ENCODE measurements around the gene RTF2.
"Not testable (repeated sequence)": the region's sequence is repeated elsewhere in the genome, so short reads cannot be mapped to it uniquely, and the experiment has no call there.

DNA sequence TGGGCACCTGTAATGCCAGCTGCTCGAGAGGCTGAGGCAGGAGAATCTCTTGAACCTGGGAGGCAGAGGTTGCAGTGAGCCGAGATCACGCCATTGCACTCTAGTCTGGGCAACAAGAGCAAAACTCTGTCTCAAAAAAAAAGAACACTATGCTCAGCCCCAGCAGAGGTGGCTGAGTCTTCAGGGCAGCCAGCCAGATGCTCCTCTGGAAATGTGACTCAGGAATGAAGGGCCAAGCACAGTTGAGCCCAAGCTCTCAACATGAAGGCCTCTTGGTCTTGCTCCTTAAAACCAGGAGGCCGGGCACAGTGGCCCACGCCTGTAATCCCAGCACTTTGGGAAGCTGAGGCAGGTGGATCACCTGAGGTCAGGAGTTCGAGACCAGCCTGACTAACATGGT, 96.1 kb downstream of the RTF2 start:
- TF ChIP-seq, protein P1, sequence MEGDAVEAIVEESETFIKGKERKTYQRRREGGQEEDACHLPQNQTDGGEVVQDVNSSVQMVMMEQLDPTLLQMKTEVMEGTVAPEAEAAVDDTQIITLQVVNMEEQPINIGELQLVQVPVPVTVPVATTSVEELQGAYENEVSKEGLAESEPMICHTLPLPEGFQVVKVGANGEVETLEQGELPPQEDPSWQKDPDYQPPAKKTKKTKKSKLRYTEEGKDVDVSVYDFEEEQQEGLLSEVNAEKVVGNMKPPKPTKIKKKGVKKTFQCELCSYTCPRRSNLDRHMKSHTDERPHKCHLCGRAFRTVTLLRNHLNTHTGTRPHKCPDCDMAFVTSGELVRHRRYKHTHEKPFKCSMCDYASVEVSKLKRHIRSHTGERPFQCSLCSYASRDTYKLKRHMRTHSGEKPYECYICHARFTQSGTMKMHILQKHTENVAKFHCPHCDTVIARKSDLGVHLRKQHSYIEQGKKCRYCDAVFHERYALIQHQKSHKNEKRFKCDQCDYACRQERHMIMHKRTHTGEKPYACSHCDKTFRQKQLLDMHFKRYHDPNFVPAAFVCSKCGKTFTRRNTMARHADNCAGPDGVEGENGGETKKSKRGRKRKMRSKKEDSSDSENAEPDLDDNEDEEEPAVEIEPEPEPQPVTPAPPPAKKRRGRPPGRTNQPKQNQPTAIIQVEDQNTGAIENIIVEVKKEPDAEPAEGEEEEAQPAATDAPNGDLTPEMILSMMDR (conservative IDR thresholded peaks at IDR 0.05; ENCODE audit: low read length) = not testable (repeated sequence)
- not testable (repeated sequence) for TF ChIP-seq EZH2phosphoT487 (IDR thresholded peaks at IDR 0.05; ENCODE audit: borderline replicate concordance, low read depth, low read length)

All from OCI-LY7 (cell line).